ENCODE results near the gene SYTL1.
"Not testable (repeated sequence)": the region's sequence is repeated elsewhere in the genome, so short reads cannot be mapped to it uniquely, and the experiment has no call there.

The SYTL1 gene

DNA sequence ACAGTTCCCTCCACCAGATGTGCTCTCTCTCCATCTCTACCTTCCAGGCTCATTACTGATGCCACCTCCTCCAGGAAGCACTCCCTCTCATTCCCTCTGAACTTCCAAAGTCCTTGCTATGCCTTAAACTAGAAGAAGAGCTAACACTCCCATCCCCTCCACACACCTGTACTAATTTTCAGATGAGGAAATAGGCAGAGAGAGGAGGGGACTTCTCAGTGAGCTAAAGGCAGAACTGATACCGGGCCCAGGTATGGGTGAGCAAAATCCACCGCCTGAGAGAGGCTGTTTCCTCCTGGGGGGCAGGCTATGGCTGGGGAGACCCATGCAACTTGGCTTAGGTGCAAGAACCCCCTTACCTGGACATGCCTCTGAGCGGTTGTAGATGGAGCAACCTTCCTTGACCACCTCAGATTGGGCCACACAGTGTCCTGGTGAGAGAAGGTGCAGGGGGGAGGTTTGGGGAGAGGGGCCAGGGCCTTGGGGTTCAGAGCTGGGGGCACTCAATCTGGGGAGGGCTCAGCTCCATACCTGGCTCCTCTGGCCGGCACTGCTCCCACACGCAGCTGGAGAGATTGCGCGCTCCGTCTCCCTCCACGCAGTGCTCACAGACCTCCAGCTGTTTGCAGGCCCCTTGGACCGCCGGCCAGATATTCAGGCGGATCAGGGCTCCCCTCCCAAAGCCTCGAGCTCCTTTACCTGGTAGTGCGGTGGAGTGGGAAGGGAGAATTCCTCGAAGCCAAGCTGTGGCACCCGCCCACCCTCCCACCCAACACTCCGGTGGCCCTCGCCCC, 40.3 kb downstream of the SYTL1 start:
- DNase-seq: no peak

DNA sequence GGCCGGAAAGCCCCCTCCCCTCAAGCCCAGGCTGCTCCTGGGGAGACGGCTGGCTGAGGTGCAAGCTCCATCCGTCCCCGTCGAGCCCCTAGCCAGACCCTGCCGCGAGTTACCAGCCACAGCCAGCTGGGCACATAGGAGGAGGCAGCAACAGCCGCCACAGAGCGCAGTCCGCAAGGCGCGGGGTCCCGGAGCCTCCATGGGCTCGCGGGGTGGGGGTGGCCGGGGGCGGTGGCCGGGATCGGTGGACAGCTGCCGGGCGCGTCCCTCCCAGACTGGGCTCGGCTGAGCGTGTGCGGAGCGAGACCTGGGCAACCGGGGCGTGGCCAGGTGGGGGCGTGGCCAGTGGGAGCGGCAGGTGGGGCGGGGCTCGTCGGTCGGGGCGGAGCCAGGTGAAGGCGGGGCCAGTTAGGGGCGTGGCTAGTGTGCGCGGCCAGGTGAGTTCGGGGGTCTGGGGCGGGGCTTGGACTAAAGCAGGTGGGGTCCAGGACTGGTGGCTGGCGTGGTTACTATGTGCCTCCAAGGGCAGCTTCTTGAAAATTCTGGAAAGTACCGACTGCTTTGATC, 41.3 kb downstream of the SYTL1 start, which contains the start of gene CD164L2:
Gene CD164L2, minus strand, starts transcription at position 295 of the 567 bp plus-strand sequence. Its CDS starts 94 bp downstream, at position 201.
- DNase-seq: peak in 1 of 56 donors; percentile 26

DNA sequence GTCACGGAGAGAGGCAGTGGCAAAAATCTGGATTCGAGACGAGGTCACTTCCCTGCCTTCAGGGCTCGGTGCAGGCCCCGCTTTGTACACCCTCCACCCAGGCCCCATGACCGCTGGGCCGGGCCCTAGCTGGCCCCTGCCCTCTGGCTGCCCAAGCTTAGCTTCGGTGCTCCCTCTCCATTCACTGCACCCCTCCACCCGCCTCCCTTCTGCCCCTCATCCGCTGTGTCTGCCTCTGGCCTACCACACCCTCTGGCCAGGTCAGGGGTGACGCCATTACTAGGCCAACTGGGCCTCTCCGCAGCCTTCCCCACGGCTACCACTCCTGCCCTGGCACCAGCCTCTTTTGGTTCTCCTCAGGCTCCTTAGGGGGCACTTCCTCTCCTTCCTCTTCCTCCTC, 41.8 kb downstream of the SYTL1 start:
- no peak for DNase-seq

DNA sequence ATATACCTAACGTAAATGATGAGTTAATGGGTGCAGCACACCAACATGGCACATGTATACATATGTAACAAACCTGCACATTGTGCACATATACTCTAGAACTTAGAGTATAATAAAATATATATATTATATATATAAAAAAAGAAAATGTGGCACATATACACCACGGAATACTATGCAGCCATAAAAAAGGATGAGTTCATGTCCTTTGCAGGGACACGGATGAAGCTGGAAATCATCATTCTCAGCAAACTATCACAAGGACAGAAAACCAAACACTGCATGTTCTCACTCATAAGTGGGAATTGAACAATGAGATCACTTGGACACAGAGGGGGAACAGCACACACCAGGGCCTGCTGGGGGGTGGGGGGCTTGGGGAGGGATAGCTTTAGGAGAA, 43.0 kb downstream of the SYTL1 start:
- not testable (repeated sequence) for DNase-seq

DNA sequence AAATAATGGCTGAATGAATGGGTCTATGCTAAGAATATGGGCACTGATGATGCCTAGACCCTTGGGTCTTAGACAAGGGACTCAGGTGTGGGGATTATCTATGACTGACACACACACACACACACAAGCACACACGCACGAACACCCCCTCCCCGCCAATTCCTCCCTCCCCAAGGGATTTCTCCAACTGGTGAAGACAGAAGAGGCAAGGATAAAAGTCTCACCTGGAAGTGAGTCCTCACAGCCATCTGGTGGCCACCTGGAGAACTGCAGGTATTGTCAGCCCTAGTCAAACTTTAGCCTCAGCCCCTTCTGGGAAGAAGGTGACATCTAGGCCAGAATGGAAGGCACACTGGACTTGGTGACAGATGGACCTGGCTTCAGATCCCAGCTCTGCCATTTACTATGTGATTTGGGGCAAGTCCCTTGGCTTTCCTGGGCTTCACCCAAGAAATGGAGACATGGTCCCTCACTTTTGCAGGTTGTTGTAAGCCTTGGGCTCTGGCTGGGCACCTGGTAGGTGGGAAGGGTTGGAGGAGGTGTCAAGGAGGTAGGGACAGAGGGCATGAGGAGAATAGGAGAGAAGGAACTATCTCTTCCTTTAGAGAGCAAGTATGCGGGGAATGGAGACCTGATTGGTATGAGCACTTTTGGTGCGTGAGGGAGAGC, 46.6 kb downstream of the SYTL1 start:
- DNase-seq: peak in 19 of 56 donors; percentile 4 to 74 (median 32)

DNA sequence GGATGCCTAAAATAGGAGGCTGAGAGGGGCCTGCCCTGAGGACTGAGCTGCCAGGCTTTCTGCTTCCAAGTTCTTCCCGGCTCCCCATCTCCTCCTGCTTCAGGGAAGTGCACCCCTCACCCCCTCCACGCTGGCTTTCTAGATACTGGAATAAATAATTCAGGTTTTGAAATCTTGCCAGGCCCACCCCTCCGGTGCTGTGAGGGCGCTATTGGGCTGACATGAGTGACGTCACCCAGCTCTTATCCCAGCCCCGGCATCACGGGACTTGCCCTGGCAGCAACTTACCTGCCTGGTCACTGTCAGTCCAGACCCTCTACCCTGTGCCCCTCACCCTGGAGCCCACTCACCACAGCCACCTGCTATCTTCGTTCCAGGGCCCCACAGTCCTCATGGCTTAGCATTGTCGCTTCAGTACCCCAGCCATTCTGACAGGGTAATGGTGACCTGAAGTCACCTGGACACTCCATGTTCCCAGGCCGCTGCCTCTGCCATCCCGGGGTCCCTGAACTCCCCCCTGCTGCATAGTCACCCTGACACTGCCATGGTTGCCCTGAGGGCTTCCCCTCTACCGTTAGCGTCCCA, 49.8 kb downstream of the SYTL1 start:
- peak in 38 of 56 donors; percentile 8 to 82 (median 45) for DNase-seq

DNA sequence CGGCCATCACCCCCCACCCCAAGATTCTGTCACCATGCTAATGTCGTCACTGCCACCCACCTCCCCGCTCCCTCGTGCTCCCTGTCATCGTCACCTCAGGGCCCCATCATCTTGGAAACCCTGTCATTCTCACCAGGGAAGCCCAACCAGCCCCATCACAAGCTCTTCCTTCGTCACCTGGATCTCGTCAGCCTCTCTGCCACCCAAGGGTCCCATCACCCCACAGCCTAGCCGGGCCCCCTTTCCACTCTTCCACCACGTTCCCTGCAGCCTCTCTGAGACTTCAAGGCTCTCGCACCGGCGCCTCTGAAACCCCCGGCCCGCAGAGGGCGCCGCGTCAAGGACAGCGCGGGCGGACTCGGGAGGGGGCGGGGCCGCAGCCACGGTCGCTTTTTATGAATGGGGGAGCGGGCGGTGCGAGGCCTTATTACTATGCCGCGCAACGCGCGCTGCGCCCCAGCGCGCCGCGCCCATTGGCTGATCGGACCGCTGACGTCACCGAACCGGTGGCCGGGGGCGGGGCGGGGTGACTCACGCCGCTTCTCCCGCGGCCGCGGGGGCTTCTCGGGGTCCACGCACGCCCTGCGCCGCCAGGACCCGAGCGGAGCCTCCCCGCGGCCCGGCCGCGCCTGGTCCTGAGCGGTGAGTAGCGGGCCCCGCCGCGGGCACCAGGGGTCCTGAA, 50.4 kb downstream of the SYTL1 start, which contains the start of gene GPR3:
Gene GPR3, plus strand, starts transcription at position 527 of the 682 bp plus-strand sequence. CDS start 1,177 bp downstream, outside the sequence.
- DNase-seq: peak in 55 of 56 donors; percentile 28 to 94 (median 76)

DNA sequence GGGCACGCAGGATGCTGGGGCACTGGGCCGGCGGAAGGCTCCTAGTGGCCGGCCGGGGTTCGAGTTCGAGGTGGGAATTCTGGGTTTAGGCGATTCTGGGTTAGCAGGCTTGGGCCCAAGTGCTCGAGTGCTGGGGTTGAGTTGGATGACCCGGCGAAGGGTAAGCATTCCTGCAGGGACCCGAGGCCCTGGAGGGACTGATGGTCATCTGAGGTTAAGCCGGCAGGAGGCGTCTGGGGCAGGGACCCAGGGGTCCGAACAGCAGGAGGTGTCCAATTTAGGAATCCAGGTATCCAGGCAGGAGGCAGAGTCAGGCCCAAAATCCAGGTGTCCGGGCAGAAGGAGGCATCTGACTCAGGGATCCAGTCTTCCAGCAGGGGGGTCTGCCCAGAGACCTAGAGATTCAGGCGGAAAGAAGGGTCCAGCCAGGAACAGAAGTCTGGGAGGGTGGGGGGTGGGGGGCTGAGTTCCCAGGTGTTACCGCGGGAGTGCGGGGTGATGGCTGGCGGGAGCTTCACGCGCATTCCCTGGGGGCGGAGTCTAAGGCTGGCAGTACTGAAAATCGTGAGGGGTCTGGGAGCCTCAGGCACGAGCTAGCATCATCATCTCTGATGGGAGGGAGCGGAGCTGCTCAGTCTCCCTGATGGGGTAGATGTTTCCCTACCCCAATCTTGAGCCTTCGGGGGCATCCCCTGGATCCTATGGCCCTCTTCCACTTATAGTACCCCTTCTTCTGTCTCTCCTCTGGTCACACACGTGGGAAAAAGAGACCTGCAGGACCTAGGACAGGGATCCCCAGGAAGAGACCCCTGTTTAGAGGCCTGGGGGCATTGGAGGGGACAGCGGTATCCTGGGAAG, 51.2 kb downstream of the SYTL1 start:
- DNase-seq: peak in 2 of 56 donors; percentile 43 to 45

DNA sequence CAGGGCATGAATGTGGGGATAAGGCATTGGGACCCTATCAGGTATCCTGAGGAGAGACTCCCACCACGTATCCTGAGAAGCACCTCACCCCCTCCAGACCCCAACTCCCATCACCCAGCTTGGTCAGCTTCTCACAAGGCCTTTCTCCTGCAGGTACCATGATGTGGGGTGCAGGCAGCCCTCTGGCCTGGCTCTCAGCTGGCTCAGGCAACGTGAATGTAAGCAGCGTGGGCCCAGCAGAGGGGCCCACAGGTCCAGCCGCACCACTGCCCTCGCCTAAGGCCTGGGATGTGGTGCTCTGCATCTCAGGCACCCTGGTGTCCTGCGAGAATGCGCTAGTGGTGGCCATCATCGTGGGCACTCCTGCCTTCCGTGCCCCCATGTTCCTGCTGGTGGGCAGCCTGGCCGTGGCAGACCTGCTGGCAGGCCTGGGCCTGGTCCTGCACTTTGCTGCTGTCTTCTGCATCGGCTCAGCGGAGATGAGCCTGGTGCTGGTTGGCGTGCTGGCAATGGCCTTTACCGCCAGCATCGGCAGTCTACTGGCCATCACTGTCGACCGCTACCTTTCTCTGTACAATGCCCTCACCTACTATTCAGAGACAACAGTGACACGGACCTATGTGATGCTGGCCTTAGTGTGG, 51.9 kb downstream of the SYTL1 start:
- DNase-seq: no peak

DNA sequence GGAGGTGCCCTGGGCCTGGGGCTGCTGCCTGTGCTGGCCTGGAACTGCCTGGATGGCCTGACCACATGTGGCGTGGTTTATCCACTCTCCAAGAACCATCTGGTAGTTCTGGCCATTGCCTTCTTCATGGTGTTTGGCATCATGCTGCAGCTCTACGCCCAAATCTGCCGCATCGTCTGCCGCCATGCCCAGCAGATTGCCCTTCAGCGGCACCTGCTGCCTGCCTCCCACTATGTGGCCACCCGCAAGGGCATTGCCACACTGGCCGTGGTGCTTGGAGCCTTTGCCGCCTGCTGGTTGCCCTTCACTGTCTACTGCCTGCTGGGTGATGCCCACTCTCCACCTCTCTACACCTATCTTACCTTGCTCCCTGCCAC, 52.4 kb downstream of the SYTL1 start:
- DNase-seq: no peak

DNA sequence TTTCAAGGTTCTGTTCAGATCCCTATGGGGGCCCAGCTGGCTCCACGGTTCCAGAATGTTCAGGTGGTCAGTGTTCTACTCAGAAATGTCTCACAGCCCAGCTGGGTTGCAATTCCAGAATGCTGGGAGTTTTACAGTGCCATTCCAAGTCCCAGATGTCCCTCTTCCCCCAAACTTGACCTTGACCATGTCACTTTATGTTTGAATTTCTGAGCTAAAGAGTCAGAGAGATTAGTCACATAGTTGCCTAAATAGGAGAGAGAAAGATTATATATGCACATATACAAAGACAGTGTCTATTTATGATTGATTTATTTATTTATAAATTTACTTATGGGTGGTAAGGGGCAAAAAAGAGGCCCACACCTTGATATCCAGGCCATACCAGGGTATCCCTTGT, 53.1 kb downstream of the SYTL1 start:
- DNase-seq: no peak

DNA sequence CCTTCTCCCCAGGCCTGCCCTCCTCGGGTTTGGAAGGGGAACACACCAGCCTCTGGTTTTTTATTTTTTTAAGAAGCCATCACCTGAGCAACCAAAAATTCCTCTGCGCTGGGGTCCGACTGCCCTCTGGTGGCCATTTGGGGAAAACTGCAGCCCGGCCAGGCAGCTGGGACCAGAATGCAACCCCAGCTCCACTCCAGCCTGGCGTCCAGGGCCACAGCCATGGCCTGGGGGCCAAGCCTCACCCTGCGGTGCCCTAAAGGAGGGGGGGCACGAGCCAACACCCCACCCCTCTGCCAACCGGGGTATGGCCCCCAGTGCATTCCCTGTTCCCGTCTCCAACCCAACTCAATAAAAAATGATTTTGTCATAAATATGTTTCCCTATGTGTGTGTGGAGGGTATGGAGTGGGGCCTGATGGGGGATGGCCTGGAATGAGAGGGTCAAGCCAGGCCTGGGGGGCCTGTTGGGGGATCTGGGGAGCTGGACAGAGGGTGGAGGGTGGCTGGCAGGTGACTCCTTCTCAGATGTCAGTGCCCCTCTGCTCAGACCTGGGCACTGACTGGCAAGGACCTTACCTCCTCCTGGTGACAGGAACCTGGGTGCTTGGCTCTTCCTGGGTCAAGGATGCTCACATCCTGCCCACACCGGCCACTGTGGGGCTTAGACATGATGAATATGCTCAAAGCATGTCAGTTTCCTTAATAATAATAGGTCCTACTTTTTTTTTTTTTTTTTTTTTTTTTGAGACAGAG, 53.8 kb downstream of the SYTL1 start:
- peak in 48 of 56 donors; percentile 8 to 85 (median 52) for DNase-seq

DNA sequence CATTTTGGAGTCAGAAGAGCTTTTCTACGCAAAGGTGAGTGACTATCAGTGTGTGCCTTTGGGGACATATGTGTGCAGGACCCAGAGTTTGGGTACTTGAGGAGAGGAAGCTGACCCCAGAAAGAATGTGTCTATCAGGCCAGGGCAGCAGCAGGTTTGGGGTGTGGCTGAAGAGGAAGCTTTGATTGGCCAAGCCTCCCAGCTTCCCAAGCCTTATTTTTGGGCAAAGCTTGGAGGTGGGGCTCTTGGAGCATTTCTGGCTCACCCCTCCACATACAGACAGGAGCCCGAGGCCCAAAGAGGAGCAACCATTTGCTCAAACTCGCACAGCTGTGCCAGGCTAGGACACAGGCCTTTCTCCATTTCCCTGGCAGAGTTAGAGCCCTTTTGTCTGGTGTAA, 55.3 kb downstream of the SYTL1 start:
- no peak for DNase-seq

DNA sequence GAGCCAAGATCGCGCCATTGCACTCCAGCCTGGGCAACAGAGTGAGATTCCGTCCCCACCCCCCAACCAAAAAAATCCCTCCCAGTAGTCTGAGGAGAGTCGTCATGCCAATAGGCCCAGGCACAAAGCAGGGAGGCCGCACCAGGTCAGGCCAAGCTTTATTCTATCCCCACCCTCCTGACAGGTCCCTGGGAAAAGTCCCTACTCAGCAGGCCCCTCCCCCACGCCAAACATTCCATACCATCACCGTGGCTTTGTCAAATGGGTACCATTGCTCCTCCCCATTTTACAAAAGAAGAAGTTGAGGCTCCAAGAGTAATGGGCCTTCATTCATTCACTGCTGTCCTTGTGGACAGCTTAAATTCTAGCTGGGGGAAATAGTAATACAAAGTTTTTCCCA, 55.9 kb downstream of the SYTL1 start:
- DNase-seq: no peak

DNA sequence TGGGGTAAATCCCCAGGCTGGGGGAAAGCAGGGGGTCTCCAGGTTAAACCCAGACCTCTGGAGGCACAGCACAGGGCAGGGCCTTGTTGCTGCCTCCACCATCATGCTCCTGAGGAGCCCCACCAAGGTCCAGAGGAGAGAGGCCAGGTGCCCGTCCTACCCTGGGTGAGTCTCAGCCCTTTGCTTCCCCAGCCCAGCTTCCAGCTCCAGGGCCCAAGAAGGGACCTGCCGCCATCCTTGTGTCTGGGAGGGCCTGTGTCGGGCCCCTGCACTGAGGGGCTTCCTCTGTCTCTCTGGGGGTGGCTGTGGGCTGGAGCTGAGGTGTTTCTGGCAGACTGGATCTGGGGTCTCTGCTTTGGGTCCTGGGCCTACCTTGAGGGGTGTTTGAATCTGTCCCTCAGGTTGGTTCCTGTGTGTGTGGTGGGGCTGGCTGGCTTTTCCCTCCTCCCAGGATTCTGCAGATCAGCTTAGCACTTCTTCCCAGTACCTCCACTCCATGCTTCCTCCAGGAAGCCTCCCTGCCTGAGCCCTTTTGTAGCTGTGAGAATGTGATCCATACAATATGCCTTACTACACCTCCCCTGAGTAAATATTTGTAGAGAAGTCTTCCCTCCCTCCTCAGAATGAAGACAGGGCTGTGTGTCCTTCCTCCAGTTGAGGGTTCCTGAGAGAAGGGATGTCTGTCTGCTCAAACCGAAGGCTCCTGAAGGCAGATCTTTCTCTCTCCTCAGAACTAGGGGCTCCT, 56.8 kb downstream of the SYTL1 start:
- no peak for DNase-seq

DNA sequence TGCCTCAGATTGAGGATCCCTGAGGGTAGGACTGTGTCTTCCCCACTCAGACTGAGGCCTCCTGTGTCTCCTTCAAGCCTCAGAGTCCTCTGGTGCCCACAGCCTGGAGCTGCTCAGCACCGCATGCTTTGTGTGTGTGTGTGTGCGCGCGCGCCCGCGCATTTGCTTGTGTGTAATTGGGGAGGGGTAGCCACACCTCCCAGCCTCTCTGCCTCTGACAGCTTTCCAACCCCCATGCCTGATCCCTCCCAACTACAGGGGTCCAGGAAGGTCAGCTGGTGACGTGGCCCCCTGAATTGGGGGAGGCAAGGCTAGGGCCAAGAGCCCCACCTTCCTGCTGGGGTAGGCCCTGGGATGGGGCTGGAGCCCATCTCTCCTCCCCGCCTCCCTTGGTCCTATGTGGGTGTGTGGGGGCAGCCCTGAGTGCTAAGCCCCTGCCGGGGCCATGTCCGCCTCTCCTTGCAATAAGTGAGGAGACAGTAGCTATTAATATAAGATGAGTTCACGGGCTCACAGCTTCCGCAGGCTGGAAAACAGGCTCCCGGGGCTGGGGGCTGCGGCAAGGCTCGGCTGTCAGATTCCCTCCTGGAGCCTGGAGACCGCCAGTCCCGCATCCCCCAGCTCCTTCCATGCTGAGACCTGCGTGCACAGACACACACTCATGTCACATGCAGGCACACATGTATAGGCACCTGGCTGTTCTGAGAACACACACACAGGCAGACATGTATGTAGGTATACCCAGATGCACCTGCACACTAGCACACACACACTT, 57.6 kb downstream of the SYTL1 start:
- DNase-seq: peak in 4 of 56 donors; percentile 8 to 44 (median 32)
